Mesenchymal stem cell (in vitro differentiated cells and primary cell): Measurements from ENCODE around the gene ARID5A.
"Not testable (repeated sequence)": the region's sequence is repeated elsewhere in the genome, so short reads cannot be mapped to it uniquely, and the experiment has no call there.

ENCODE experiments used
- DNase-seq: peaks from one replicate; pipeline ENCODE4 v3.0.0-alpha.2; 2013
- H2AFZ ChIP-seq: one replicate; pipeline ENCODE4 v1.6.1; 2013; ENCODE audit warnings: low read depth, mild to moderate bottlenecking, control low read depth, inconsistent platforms, low read length, moderate library complexity
- H2AK5ac ChIP-seq: 2 replicates; pipeline ENCODE4 v1.6.1; 2013; ENCODE audit warnings: low read length, moderate library complexity, mild to moderate bottlenecking, inconsistent platforms; ENCODE audit not compliant: severe bottlenecking
- H2BK120ac ChIP-seq: one replicate; pipeline ENCODE4 v1.6.1; 2013; ENCODE audit warnings: low read depth, mild to moderate bottlenecking, inconsistent platforms, low read length, moderate library complexity
- H2BK12ac ChIP-seq, 2 experiments: one replicate each; pipeline ENCODE4 v1.6.1; 2013; ENCODE audit warnings: inconsistent platforms in 2 of 2, low read length in 2 of 2, mild to moderate bottlenecking in 2 of 2, moderate library complexity in 2 of 2, control low read depth in 1 of 2
- H2BK15ac ChIP-seq: one replicate; pipeline ENCODE4 v1.6.1; 2013; ENCODE audit warnings: mild to moderate bottlenecking, low read depth, inconsistent platforms; ENCODE audit not compliant: poor library complexity, severe bottlenecking
- H2BK5ac ChIP-seq: 2 replicates; pipeline ENCODE4 v1.6.1; 2013; ENCODE audit warnings: low read depth, mild to moderate bottlenecking, low read length, control low read depth, inconsistent platforms; ENCODE audit not compliant: poor library complexity, severe bottlenecking
- H3K14ac ChIP-seq, 2 experiments: one replicate each; pipeline ENCODE4 v1.6.1; 2013; ENCODE audit warnings: inconsistent platforms in 2 of 2, low read length in 2 of 2, control low read depth in 1 of 2, mild to moderate bottlenecking in 1 of 2, moderate library complexity in 1 of 2
- H3K18ac ChIP-seq, 2 experiments: one replicate each; pipeline ENCODE4 v1.6.1; 2013; ENCODE audit warnings: inconsistent platforms in 2 of 2, low read length in 2 of 2, control low read depth in 1 of 2, low read depth in 1 of 2, mild to moderate bottlenecking in 1 of 2
- H3K23ac ChIP-seq, 2 experiments: one replicate each; pipeline ENCODE4 v1.6.1; 2013; ENCODE audit warnings: inconsistent platforms in 2 of 2, low read length in 2 of 2, mild to moderate bottlenecking in 2 of 2, moderate library complexity in 2 of 2, control low read depth in 1 of 2
- H3K27ac ChIP-seq: 2 replicates; pipeline ENCODE4 v1.5.1; 2013; ENCODE audit warnings: mild to moderate bottlenecking, moderate library complexity, low read length, control low read depth, inconsistent platforms; ENCODE audit not compliant: poor library complexity, severe bottlenecking
- H3K27me3 ChIP-seq, 2 experiments: 2 replicates each; pipeline versions ENCODE4 v1.6.1 to v1.7.0; 2013; ENCODE audit warnings: low read length in 2 of 2, mild to moderate bottlenecking in 2 of 2, moderate library complexity in 2 of 2, control low read depth in 1 of 2, inconsistent platforms in 1 of 2; ENCODE audit not compliant: control insufficient read depth in 1 of 2, insufficient read depth in 1 of 2
- H3K36me3 ChIP-seq, 2 experiments: 2 replicates each; pipeline versions ENCODE4 v1.6.1 to v1.7.0; 2013; ENCODE audit warnings: low read length in 2 of 2, control low read depth in 1 of 2, inconsistent platforms in 1 of 2, low read depth in 1 of 2, mild to moderate bottlenecking in 1 of 2; ENCODE audit not compliant: insufficient read depth in 2 of 2, control insufficient read depth in 1 of 2
- H3K4ac ChIP-seq, 2 experiments: one replicate each; pipeline ENCODE4 v1.6.1; 2013; ENCODE audit warnings: inconsistent platforms in 2 of 2, low read length in 2 of 2, mild to moderate bottlenecking in 2 of 2, moderate library complexity in 2 of 2, control low read depth in 1 of 2, low read depth in 1 of 2
- H3K4me1 ChIP-seq: 2 replicates; pipeline ENCODE4 v1.6.1; 2013; ENCODE audit warnings: low read depth, low read length, control low read depth; ENCODE audit not compliant: control insufficient read depth, insufficient read depth
- H3K4me2 ChIP-seq: 2 replicates; pipeline ENCODE4 v1.6.1; 2013; ENCODE audit warnings: low read length, mild to moderate bottlenecking, inconsistent platforms; ENCODE audit not compliant: poor library complexity, severe bottlenecking
- H3K4me3 ChIP-seq, 2 experiments: 2 replicates each; pipeline versions ENCODE4 v1.5.1 to v1.7.0; 2013; ENCODE audit warnings: low read length in 2 of 2, mild to moderate bottlenecking in 2 of 2, control low read depth in 1 of 2, low read depth in 1 of 2; ENCODE audit not compliant: insufficient read depth in 1 of 2
- H3K79me1 ChIP-seq: replicated peaks from 2 replicates; pipeline ENCODE4 v1.6.1; 2013; ENCODE audit warnings: mild to moderate bottlenecking, control low read depth, low read length, inconsistent platforms; ENCODE audit not compliant: poor library complexity, severe bottlenecking
- H3K9ac ChIP-seq: 2 replicates; pipeline ENCODE4 v1.7.0; 2013; ENCODE audit warnings: mild to moderate bottlenecking, low read length, moderate library complexity
- H3K9me3 ChIP-seq: 2 replicates; pipeline ENCODE4 v1.7.0; 2013; ENCODE audit warnings: mild to moderate bottlenecking, low read length; ENCODE audit not compliant: control insufficient read depth
- H4K8ac ChIP-seq: one replicate; pipeline ENCODE4 v1.6.1; 2013; ENCODE audit warnings: inconsistent platforms, mild to moderate bottlenecking, low read length, moderate library complexity
- H4K91ac ChIP-seq: one replicate; pipeline ENCODE4 v1.6.1; 2013; ENCODE audit warnings: mild to moderate bottlenecking, low read length, inconsistent platforms
- WGBS: methylation state at CpG from one replicate; pipeline ENCODE4 v1.1.7; 2013; ENCODE audit warnings: mixed read lengths; 5-methylcytosine and 5-hydroxymethylcytosine counted together

ARID5A gene

DNA sequence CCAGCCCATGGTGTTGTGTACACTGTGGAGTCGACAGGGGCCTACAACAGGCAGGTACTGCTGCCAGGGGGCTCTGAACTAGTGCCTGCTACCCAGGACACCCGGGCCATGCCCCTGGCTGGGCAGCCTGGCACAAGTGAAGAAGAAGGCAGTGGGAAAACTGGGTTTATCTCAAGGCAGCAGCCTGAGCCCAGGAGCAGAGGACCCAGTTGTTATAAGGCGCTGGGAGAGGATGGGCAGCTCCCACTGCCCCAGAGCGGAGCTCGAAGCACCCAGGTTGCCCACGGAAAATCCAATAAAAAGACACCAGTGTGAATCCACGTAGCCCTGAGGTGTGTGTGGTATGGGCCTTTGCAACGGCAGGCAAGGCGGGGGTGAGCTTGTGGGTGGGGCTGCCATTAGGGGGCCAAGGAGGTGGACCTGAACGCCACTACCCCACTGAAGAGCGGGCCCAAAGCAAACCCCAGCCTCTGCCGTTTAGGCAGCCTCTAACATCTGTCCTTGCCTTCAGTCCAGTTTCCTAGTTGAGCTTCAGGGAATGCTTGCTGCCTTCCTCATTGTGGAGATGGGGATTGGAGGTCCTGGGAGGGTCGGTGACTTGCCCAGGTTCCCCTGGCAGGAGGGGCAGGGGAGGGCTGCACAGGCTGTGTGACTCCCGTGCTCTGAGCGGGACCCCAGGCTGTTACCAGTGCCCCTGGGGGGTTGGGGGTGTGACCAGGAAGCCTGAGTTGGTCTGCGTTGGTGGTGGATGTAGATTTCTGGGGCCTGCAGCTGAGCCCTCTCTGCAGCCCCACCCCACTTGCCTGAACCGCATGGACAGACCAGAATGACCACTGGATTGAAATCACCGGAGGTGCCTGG lies 16.0 kb downstream of the ARID5A start:
- no peak overlapping the region for H2BK15ac ChIP-seq
- no peak overlapping the region for H3K18ac ChIP-seq
- H3K4me2 ChIP-seq, result no peak overlapping the region
- H3K27me3 ChIP-seq, result no peaks in the 10 kb centered on the region
- WGBS, result 92% methylated on average over 16 of the region's 18 CpGs
- no peaks in the 10 kb centered on the region for H3K79me1 ChIP-seq
- H3K36me3 ChIP-seq, result peaks cover 42 to 49% of the 10 kb centered on the region in 2 experiments
- no peak overlapping the region for H3K4me3 ChIP-seq
- no peak for DNase-seq
- no peak overlapping the region for H3K4ac ChIP-seq
- peaks cover 20% of the 10 kb centered on the region for H3K4me1 ChIP-seq
- no peak overlapping the region for H2AFZ ChIP-seq
- no peak overlapping the region for H4K8ac ChIP-seq
- no peak overlapping the region for H2BK5ac ChIP-seq
- no peak overlapping the region for H3K27ac ChIP-seq
- H2AK5ac ChIP-seq, result no peak overlapping the region
- H3K23ac ChIP-seq, result no peak overlapping the region
- no peak overlapping the region for H3K9ac ChIP-seq
- no peak overlapping the region for H4K91ac ChIP-seq
- H3K14ac ChIP-seq, result no peak overlapping the region
- no peak overlapping the region for H2BK120ac ChIP-seq
- no peaks in the 10 kb centered on the region for H3K9me3 ChIP-seq
- no peak overlapping the region for H2BK12ac ChIP-seq

GRCh38 chr2:96553176-96553956 lies 16.8 kb downstream of the ARID5A start:
- Histone ChIP-seq H3K4ac (no peak overlapping the region), H2BK12ac (no peak overlapping the region), H3K4me1 (peaks cover 20% of the 10 kb centered on the region), H2BK15ac (no peak overlapping the region), H3K23ac (no peak overlapping the region), H3K14ac (no peak overlapping the region), H3K9me3 (no peaks in the 10 kb centered on the region), H2BK5ac (no peak overlapping the region), H4K8ac (no peak overlapping the region), H3K18ac (no peak overlapping the region), H3K4me3 (no peak overlapping the region), H3K36me3 (peaks cover 36 to 48% of the 10 kb centered on the region in 2 experiments), H3K27me3 (no peaks in the 10 kb centered on the region), H4K91ac (no peak overlapping the region), H3K79me1 (no peaks in the 10 kb centered on the region), H3K9ac (no peak overlapping the region), H2AFZ (no peak overlapping the region), H2AK5ac (no peak overlapping the region), H3K4me2 (no peak overlapping the region), H2BK120ac (no peak overlapping the region), H3K27ac (no peak overlapping the region)
- WGBS, result 95% methylated on average over 13 of the region's 16 CpGs
- no peak for DNase-seq

GRCh38 chr2:96553957-96554292 lies 17.4 kb downstream of the ARID5A start:
- not testable (repeated sequence) for H2AK5ac ChIP-seq, H3K9ac ChIP-seq, H3K9me3 ChIP-seq, H3K4me3 ChIP-seq, H3K18ac ChIP-seq, H2BK12ac ChIP-seq, H2BK5ac ChIP-seq, H3K27ac ChIP-seq, H3K79me1 ChIP-seq, H2BK15ac ChIP-seq, H2BK120ac ChIP-seq, H3K14ac ChIP-seq, H3K4ac ChIP-seq, H4K8ac ChIP-seq, H3K27me3 ChIP-seq, H4K91ac ChIP-seq, DNase-seq, H3K4me2 ChIP-seq, H3K23ac ChIP-seq, H2AFZ ChIP-seq
- Histone ChIP-seq H3K36me3 (peaks cover 30 to 42% of the 10 kb centered on the region in 2 experiments), H3K4me1 (peaks cover 20% of the 10 kb centered on the region)
- 70% methylated on average over 8 of the region's 9 CpGs for WGBS
